GM19397 (cell line): Measurements from ENCODE around the gene PRCD.
"Not testable (repeated sequence)": the region's sequence is repeated elsewhere in the genome, so short reads cannot be mapped to it uniquely, and the experiment has no call there.

Experiments
- ATAC-seq: cut with Tn5 transposase; IDR thresholded peaks from one replicate; pipeline ENCODE4 v1.9.1; 2021; ENCODE audit warnings: mild to moderate bottlenecking, moderate library complexity; ENCODE audit not compliant: unreplicated experiment

The PRCD gene

GRCh38 chr17:76525513-76525833 is 14.4 kb upstream of the PRCD start:
- not testable (repeated sequence) for ATAC-seq

GRCh38 chr17:76527016-76527415 is 12.8 kb upstream of the PRCD start:
- not testable (repeated sequence) for ATAC-seq

- ATAC-seq, result peak; percentile 58
These were observed 12.3 kb upstream of the PRCD start for GRCh38 chr17:76527430-76528111.

- peak; percentile 39 for ATAC-seq
These were observed 11.7 kb upstream of the PRCD start for GRCh38 chr17:76528156-76528527.

- no peak for ATAC-seq
These were observed 11.2 kb upstream of the PRCD start for GRCh38 chr17:76528528-76529223.

GRCh38 chr17:76529224-76530094 is 10.4 kb upstream of the PRCD start:
- no peak for ATAC-seq

GRCh38 chr17:76530095-76530723 is 9.6 kb upstream of the PRCD start:
- ATAC-seq, result no peak

GRCh38 chr17:76530811-76531485 is 8.9 kb upstream of the PRCD start:
- ATAC-seq, result no peak

- no peak for ATAC-seq
These were observed 8.3 kb upstream of the PRCD start for GRCh38 chr17:76531486-76532038.

GRCh38 chr17:76532072-76532651 is 7.7 kb upstream of the PRCD start:
- ATAC-seq, result no peak

- not testable (repeated sequence) for ATAC-seq
These were observed 6.0 kb upstream of the PRCD start for GRCh38 chr17:76533640-76534359.

GRCh38 chr17:76534831-76535732 is 4.8 kb upstream of the PRCD start:
- no peak for ATAC-seq

GRCh38 chr17:76535788-76536510 is 3.9 kb upstream of the PRCD start:
- no peak for ATAC-seq

- ATAC-seq, result no peak
These were observed 3.1 kb upstream of the PRCD start for GRCh38 chr17:76536511-76537287.

- no peak for ATAC-seq
These were observed 2.6 kb upstream of the PRCD start for GRCh38 chr17:76537288-76537577.

GRCh38 chr17:76537578-76538280 is 2.1 kb upstream of the PRCD start, which contains the start of gene CYGB:
TSS of gene CYGB (minus strand) at chr17:76537709. CDS start at chr17:76537542, 167 bp downstream.
- no peak for ATAC-seq
